UCSD-AML1 (cell line): Measurements from ENCODE around the gene TRAPPC2.
A peak's percentile ranks its signal among the peaks of the same experiment; 100 is the strongest.
"Not testable (repeated sequence)": the region's sequence is repeated elsewhere in the genome, so short reads cannot be mapped to it uniquely, and the experiment has no call there.

Source experiments
- DNase-seq: peaks from one replicate; lab custom pipeline; 2025; ENCODE audit not compliant: unreplicated experiment; lab: John Stamatoyannopoulos, UW

Gene TRAPPC2

GRCh38 chrX:13699183-13699826, 35.1 kb downstream of the TRAPPC2 start:
- no peak for DNase-seq

GRCh38 chrX:13698432-13698831, 36.0 kb downstream of the TRAPPC2 start:
- no peak for DNase-seq

GRCh38 chrX:13697976-13698375, 36.4 kb downstream of the TRAPPC2 start:
- no peak for DNase-seq

GRCh38 chrX:13697455-13697854, 37.0 kb downstream of the TRAPPC2 start:
- no peak for DNase-seq

GRCh38 chrX:13695601-13696115, 38.8 kb downstream of the TRAPPC2 start:
- DNase-seq: no peak

- no peak for DNase-seq
Measured at GRCh38 chrX:13694983-13695382, 39.4 kb downstream of the TRAPPC2 start.

- no peak for DNase-seq
Measured at GRCh38 chrX:13694359-13694758, 40.1 kb downstream of the TRAPPC2 start.

- DNase-seq: no peak
Measured at GRCh38 chrX:13693341-13693961, 41.0 kb downstream of the TRAPPC2 start.

- no peak for DNase-seq
Measured at GRCh38 chrX:13692771-13693231, 41.6 kb downstream of the TRAPPC2 start.

GRCh38 chrX:13691841-13692371, 42.5 kb downstream of the TRAPPC2 start:
- DNase-seq: no peak

- no peak for DNase-seq
Measured at GRCh38 chrX:13690836-13691235, 43.6 kb downstream of the TRAPPC2 start.

GRCh38 chrX:13689741-13690211, 44.6 kb downstream of the TRAPPC2 start:
- DNase-seq: no peak

- peak; percentile 82 for DNase-seq
Measured at GRCh38 chrX:13688958-13689740, 45.3 kb downstream of the TRAPPC2 start, which contains the start of gene RAB9A. Gene RAB9A (plus strand): TSS chrX:13689128. CDS start chrX:13708747, 19,619 bp downstream.

- no peak for DNase-seq
Measured at GRCh38 chrX:13688384-13688957, 45.9 kb downstream of the TRAPPC2 start.

- no peak for DNase-seq
Measured at GRCh38 chrX:13687203-13687602, 47.2 kb downstream of the TRAPPC2 start.

GRCh38 chrX:13685126-13685763, 49.2 kb downstream of the TRAPPC2 start:
- DNase-seq: no peak

GRCh38 chrX:13684361-13684760, 50.1 kb downstream of the TRAPPC2 start:
- no peak for DNase-seq

GRCh38 chrX:13681595-13681994, 52.8 kb downstream of the TRAPPC2 start:
- no peak for DNase-seq

- DNase-seq: not testable (repeated sequence)
Measured at GRCh38 chrX:13679700-13680099, 54.7 kb downstream of the TRAPPC2 start.

GRCh38 chrX:13676885-13677284, 57.5 kb downstream of the TRAPPC2 start:
- no peak for DNase-seq
